Ishikawa (cell line): ENCODE data around the gene SH2D4B.

Experiments
- CEBPB ChIP-seq: IDR thresholded peaks from 2 replicates; pipeline ENCODE4 v1.6.1; 2012
- CREB1 ChIP-seq: IDR thresholded peaks from 2 replicates; pipeline ENCODE4 v1.6.1; 2012; ENCODE audit warnings: low read depth
- EGR1 ChIP-seq: IDR thresholded peaks from 2 replicates; pipeline ENCODE4 v1.6.1; 2012
- EP300 ChIP-seq: IDR thresholded peaks from 2 replicates; pipeline ENCODE4 v1.6.1; 2012; ENCODE audit warnings: borderline replicate concordance
- FOXM1 ChIP-seq: IDR thresholded peaks from 2 replicates; pipeline ENCODE4 v1.6.1; 2012; ENCODE audit warnings: low read depth, borderline replicate concordance
- RAD21 ChIP-seq: IDR thresholded peaks from 2 replicates; pipeline ENCODE4 v1.6.1; 2012; ENCODE audit warnings: low read depth
- TAF1 ChIP-seq: IDR thresholded peaks from 2 replicates; pipeline ENCODE4 v1.6.1; 2012; ENCODE audit warnings: low read depth, mild to moderate bottlenecking
- YY1 ChIP-seq: IDR thresholded peaks from 2 replicates; pipeline ENCODE4 v1.6.1; 2012; ENCODE audit warnings: low read depth
- ZBTB7A ChIP-seq: IDR thresholded peaks from 2 replicates; pipeline ENCODE4 v1.6.1; 2012; ENCODE audit warnings: low read depth
- TF ChIP-seq, protein P1 (sequence below): IDR thresholded peaks from 2 replicates; pipeline ENCODE4 v1.6.1; 2012; ENCODE audit warnings: low read depth, mild to moderate bottlenecking
- TF ChIP-seq, protein P2 (sequence below): IDR thresholded peaks from 2 replicates; pipeline ENCODE4 v1.6.1; 2012
- TF ChIP-seq, protein P3 (sequence below): IDR thresholded peaks from 2 replicates; pipeline ENCODE4 v1.6.1; 2012

DNA sequence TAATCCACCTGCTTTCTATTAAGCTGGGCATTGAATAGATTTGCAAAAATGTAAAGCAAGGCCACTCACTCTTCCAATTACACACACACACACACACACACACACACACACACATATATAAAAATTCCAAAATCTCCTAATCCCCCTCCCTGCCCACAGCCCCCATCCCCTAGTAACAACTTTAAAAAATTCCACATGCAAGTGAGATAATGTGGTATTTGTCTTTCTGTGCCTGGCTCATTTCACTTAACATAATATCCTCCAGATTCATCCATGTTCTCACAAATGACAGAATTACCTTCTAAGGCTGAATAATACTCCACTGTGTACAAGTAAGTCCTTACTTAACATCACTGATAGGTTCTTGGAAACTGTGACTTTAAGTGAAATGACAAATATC, 24.2 kb downstream of the SH2D4B start:
- TF ChIP-seq RAD21 (no peak), CREB1 (no peak), TAF1 (no peak), EP300 (no peak), ZBTB7A (no peak), EGR1 (no peak), YY1 (no peak), FOXM1 (no peak), CEBPB (no peak)
- TF ChIP-seq, protein P1, sequence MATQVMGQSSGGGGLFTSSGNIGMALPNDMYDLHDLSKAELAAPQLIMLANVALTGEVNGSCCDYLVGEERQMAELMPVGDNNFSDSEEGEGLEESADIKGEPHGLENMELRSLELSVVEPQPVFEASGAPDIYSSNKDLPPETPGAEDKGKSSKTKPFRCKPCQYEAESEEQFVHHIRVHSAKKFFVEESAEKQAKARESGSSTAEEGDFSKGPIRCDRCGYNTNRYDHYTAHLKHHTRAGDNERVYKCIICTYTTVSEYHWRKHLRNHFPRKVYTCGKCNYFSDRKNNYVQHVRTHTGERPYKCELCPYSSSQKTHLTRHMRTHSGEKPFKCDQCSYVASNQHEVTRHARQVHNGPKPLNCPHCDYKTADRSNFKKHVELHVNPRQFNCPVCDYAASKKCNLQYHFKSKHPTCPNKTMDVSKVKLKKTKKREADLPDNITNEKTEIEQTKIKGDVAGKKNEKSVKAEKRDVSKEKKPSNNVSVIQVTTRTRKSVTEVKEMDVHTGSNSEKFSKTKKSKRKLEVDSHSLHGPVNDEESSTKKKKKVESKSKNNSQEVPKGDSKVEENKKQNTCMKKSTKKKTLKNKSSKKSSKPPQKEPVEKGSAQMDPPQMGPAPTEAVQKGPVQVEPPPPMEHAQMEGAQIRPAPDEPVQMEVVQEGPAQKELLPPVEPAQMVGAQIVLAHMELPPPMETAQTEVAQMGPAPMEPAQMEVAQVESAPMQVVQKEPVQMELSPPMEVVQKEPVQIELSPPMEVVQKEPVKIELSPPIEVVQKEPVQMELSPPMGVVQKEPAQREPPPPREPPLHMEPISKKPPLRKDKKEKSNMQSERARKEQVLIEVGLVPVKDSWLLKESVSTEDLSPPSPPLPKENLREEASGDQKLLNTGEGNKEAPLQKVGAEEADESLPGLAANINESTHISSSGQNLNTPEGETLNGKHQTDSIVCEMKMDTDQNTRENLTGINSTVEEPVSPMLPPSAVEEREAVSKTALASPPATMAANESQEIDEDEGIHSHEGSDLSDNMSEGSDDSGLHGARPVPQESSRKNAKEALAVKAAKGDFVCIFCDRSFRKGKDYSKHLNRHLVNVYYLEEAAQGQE, result no peak
- TF ChIP-seq, protein P2, sequence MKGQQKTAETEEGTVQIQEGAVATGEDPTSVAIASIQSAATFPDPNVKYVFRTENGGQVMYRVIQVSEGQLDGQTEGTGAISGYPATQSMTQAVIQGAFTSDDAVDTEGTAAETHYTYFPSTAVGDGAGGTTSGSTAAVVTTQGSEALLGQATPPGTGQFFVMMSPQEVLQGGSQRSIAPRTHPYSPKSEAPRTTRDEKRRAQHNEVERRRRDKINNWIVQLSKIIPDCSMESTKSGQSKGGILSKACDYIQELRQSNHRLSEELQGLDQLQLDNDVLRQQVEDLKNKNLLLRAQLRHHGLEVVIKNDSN, result no peak
- TF ChIP-seq, protein P3, sequence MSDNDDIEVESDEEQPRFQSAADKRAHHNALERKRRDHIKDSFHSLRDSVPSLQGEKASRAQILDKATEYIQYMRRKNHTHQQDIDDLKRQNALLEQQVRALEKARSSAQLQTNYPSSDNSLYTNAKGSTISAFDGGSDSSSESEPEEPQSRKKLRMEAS, result no peak
